Coronary artery (tissue), 2 donors: Measurements from ENCODE around the gene PRSS36.

Experiments used
- DNase-seq: peaks from one replicate; pipeline ENCODE4 v3.0.0-alpha.2; 2017; ENCODE audit warnings: low spot score
- H3K27ac ChIP-seq, 2 donors: fragments of 200-600 bp; sonication (generic); one replicate each; pipeline ENCODE4 v1.5.1; 2016 to 2019
- H3K4me3 ChIP-seq: fragments of 200-600 bp; sonication (generic); 2 replicates; pipeline ENCODE4 v1.5.1; 2016; ENCODE audit warnings: mild to moderate bottlenecking, moderate library complexity
- TF ChIP-seq, protein P1 (sequence below): fragments of 200-600 bp; sonication (generic); IDR thresholded peaks from one replicate; pipeline ENCODE4 v1.5.1; 2019; ENCODE audit warnings: antibody characterized with exemption

Gene PRSS36

GRCh38 chr16:31089199-31089598 lies 60.7 kb downstream of the PRSS36 start:
- no peak for DNase-seq
- H3K4me3 ChIP-seq: no peak overlapping the region
- no peak overlapping the region for H3K27ac ChIP-seq
- TF ChIP-seq, protein P1, sequence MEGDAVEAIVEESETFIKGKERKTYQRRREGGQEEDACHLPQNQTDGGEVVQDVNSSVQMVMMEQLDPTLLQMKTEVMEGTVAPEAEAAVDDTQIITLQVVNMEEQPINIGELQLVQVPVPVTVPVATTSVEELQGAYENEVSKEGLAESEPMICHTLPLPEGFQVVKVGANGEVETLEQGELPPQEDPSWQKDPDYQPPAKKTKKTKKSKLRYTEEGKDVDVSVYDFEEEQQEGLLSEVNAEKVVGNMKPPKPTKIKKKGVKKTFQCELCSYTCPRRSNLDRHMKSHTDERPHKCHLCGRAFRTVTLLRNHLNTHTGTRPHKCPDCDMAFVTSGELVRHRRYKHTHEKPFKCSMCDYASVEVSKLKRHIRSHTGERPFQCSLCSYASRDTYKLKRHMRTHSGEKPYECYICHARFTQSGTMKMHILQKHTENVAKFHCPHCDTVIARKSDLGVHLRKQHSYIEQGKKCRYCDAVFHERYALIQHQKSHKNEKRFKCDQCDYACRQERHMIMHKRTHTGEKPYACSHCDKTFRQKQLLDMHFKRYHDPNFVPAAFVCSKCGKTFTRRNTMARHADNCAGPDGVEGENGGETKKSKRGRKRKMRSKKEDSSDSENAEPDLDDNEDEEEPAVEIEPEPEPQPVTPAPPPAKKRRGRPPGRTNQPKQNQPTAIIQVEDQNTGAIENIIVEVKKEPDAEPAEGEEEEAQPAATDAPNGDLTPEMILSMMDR: no peak
